Natural killer cell treated with Interleukin-12 subunit alpha and Interleukin-12 subunit beta and Interleukin-15 and Interleukin-18, amount 100 ng/mL, for 72 hours (primary cell): ENCODE measurements around the gene CDC6. TPM values are rescaled to one million over a fixed set of nuclear protein-coding genes. Genes with fewer than 3 reads are reported as not detected.

ENCODE experiments used
- ATAC-seq, 2 donors: fragments of 150-1000 bp; cut with Tn5 transposase in 1 of 2; sonication (Bioruptor Pico), chemical (Tn5 transposase) in 1 of 2; 2 replicates each; pipeline ENCODE4 v1.10.0; 2021
- DNase-seq: peaks from one replicate; pipeline ENCODE4 v3.0.0; 2022; ENCODE audit warnings: low spot score
- H3K27ac Mint-ChIP-seq, 2 donors: 1 replicate in 1 of 2; 2 replicates in 1 of 2; pipeline ENCODE4 v1.8.0; 2022; ENCODE audit warnings: mixed read lengths in 2 of 2, mild to moderate bottlenecking in 1 of 2, moderate library complexity in 1 of 2
- H3K27me3 Mint-ChIP-seq, 2 donors: 1 replicate in 1 of 2; 2 replicates in 1 of 2; pipeline ENCODE4 v1.8.0; 2022; ENCODE audit warnings: mixed read lengths in 2 of 2
- H3K36me3 Mint-ChIP-seq: one replicate; pipeline ENCODE4 v1.8.0; 2022; ENCODE audit warnings: mixed read lengths
- H3K4me1 Mint-ChIP-seq, 2 donors: 1 replicate in 1 of 2; 2 replicates in 1 of 2; pipeline ENCODE4 v1.8.0; 2022; ENCODE audit warnings: low read depth in 2 of 2, mixed read lengths in 2 of 2, mild to moderate bottlenecking in 1 of 2
- H3K4me3 Mint-ChIP-seq: one replicate; pipeline ENCODE4 v1.8.0; 2022; ENCODE audit warnings: mixed read lengths
- H3K9me3 Mint-ChIP-seq: 2 replicates; pipeline ENCODE4 v1.8.0; 2022; ENCODE audit warnings: mixed read lengths
- total RNA-seq, 2 donors: library from RNA; stranded (reverse); gene quantifications; one replicate each; pipeline ENCODE4 v1.2.3, GENCODE V29; 2022

Gene CDC6, protein sequence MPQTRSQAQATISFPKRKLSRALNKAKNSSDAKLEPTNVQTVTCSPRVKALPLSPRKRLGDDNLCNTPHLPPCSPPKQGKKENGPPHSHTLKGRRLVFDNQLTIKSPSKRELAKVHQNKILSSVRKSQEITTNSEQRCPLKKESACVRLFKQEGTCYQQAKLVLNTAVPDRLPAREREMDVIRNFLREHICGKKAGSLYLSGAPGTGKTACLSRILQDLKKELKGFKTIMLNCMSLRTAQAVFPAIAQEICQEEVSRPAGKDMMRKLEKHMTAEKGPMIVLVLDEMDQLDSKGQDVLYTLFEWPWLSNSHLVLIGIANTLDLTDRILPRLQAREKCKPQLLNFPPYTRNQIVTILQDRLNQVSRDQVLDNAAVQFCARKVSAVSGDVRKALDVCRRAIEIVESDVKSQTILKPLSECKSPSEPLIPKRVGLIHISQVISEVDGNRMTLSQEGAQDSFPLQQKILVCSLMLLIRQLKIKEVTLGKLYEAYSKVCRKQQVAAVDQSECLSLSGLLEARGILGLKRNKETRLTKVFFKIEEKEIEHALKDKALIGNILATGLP
- 100 to 1,000 TPM in 1 of 2 donors, 10 to 100 TPM in 1; 79.2 to 172 TPM for total RNA-seq

DNA sequence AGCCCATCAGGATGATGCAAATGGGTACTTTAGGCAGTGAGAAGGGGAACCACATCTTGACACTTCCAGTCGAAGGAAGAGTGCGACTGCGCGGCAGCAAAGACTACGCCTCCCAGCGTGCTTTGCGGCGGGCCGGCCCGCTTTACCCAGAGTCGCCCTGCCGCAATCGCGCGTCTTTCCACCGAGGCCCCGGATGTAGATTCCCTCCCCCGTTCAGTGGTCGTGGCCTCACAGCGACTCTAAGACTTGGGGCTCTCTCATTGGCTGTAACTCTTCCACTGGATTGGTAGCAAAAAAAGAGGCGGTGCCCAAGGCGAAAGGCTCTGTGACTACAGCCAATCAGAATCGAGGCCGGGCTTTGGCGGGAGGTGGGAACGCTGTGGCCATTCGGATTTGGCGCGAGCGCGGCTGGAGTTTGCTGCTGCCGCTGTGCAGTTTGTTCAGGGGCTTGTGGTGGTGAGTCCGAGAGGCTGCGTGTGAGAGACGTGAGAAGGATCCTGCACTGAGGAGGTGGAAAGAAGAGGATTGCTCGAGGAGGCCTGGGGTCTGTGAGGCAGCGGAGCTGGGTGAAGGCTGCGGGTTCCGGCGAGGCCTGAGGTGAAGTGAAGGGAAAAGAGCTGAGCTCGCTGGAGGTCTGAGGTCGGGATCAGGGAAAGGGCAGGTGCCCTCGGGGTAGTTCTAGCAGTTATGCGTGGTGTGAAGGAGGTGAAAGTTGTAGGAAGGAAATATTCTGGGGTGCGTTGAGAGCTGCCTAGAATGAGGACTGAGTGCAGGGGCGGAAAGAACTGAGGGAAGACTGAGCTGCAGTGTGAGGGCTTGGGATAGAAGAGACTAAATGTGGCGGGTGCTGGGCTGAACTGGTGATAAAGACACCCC, at the start of gene CDC6:
Gene CDC6, plus strand, starts transcription at position 386 of the 876 bp plus-strand sequence. CDS start 1,542 bp downstream, outside the sequence.
- Mint-ChIP-seq H3K4me3 (peak within 1 kb of the TSS; percentile 98), H3K9me3 (no peaks in the 10 kb centered on the region), H3K27me3 (no peaks in the 10 kb centered on the region), H3K36me3 (peaks cover 19% of the 10 kb centered on the region), H3K4me1 (peaks cover 39% of the 10 kb centered on the region in 2 donors), H3K27ac (peak within 1 kb of the TSS; percentile 87 to 91)
- peak; percentile 99 for DNase-seq
- ATAC-seq, result peak; percentile 96 to 97

DNA sequence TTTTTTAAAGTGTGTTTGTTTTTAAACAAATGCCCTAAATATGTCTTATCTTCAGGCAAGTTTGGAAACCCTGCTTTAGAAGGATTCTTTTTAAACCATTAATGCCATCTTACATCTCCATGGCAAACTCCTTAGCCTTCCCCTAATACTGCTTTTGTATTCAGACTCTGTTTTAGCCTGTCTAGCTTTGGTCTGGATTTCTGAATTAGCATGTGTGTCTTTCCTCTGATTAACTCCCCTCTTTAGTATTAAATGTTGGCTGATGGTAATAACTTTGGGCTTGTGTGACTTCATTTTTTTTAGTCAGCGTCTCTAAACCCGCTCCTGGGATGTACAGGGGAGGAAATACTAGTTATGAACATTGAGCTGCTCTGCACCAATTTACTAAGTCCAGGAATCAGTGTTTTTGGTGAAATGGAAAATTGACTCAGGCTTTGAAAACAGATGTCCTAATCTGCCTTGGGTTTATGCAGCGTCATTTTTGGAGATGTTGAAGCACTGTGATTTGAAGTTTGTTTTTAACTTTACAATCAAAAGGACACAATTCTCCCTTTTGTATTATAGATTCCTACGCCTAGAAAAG, 46.3 kb upstream of the CDC6 start:
- ATAC-seq, result no peak
- Mint-ChIP-seq H3K27ac (peak overlapping the region; percentile 8 to 33), H3K9me3 (no peaks in the 10 kb centered on the region), H3K4me3 (no peak overlapping the region), H3K4me1 (peaks cover 17 to 31% of the 10 kb centered on the region in 2 donors), H3K36me3 (no peaks in the 10 kb centered on the region), H3K27me3 (no peaks in the 10 kb centered on the region)
- DNase-seq, result no peak

DNA sequence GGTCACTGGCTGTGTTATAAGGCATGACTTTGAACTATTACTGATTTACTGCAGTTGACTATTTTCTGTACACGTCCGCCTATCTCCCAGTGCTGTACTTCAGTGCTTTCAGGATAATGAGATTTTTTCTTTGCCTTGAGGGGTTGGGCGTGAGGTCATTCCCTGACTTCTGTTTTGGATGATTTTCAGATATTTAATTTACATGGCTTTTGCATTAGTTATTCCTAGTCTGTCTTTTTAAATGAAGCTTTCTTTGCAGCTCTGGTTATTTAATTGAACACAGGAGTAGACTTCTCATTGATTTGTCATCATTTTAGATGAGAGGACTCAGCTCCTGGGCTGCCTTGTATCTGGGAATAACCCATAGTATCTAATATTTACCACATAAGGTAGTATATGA, 44.9 kb upstream of the CDC6 start:
- Mint-ChIP-seq H3K4me3 (no peak overlapping the region), H3K4me1 (peaks cover 17 to 32% of the 10 kb centered on the region in 2 donors), H3K9me3 (no peaks in the 10 kb centered on the region), H3K27me3 (no peaks in the 10 kb centered on the region), H3K36me3 (no peaks in the 10 kb centered on the region), H3K27ac (peak overlapping the region in 1 of 2 donors; percentile 36)
- DNase-seq (no peak), ATAC-seq (no peak)

GRCh38 chr17:40243761-40244160, 43.9 kb upstream of the CDC6 start:
- peaks cover 17 to 35% of the 10 kb centered on the region in 2 donors for H3K4me1 Mint-ChIP-seq
- H3K36me3 Mint-ChIP-seq, result no peaks in the 10 kb centered on the region
- no peak overlapping the region for H3K27ac Mint-ChIP-seq

GRCh38 chr17:40244255-40244654, 43.4 kb upstream of the CDC6 start:
- Mint-ChIP-seq H3K4me3 (no peak overlapping the region), H3K36me3 (no peaks in the 10 kb centered on the region), H3K4me1 (peaks cover 22 to 40% of the 10 kb centered on the region in 2 donors), H3K27me3 (no peaks in the 10 kb centered on the region), H3K9me3 (no peaks in the 10 kb centered on the region), H3K27ac (no peak overlapping the region)
- ATAC-seq (no peak), DNase-seq (no peak)

More at GRCh38 chr17:40243761-40244160, 43.9 kb upstream of the CDC6 start:
- no peak for ATAC-seq
- no peaks in the 10 kb centered on the region for H3K9me3 Mint-ChIP-seq
- H3K27me3 Mint-ChIP-seq, result no peaks in the 10 kb centered on the region
- H3K4me3 Mint-ChIP-seq, result no peak overlapping the region
- no peak for DNase-seq

- Mint-ChIP-seq H3K36me3 (no peaks in the 10 kb centered on the region), H3K27me3 (no peaks in the 10 kb centered on the region), H3K4me3 (no peak overlapping the region), H3K27ac (no peak overlapping the region), H3K9me3 (no peaks in the 10 kb centered on the region), H3K4me1 (peaks cover 8 to 21% of the 10 kb centered on the region in 2 donors)
- no peak for ATAC-seq
- no peak for DNase-seq
Observed at GRCh38 chr17:40247926-40248495, 39.7 kb upstream of the CDC6 start.

DNA sequence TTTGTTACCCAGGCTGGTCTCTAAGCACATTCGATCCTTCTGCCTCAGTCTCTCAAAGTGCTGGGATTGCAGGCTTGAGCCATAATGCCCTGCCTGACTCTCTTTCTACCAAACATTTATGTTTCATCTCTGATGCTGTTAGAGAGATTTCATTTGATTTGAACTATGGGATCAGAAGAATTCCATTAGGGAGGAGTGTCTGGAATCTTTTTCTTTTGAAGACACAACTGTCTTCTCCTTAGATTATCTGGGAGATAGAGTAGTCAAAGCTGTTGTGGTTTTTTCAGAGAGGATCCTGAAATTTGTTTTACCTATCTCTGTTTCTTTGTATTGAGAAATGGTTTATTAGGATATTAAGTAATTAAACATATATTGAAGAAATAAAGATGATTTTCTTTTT, 39.2 kb upstream of the CDC6 start:
- no peak overlapping the region for H3K27ac Mint-ChIP-seq
- H3K36me3 Mint-ChIP-seq, result no peaks in the 10 kb centered on the region
- no peak for DNase-seq
- H3K4me3 Mint-ChIP-seq, result no peak overlapping the region
- H3K9me3 Mint-ChIP-seq, result no peaks in the 10 kb centered on the region
- no peak for ATAC-seq
- peaks cover 4 to 23% of the 10 kb centered on the region in 2 donors for H3K4me1 Mint-ChIP-seq
- no peaks in the 10 kb centered on the region for H3K27me3 Mint-ChIP-seq

DNA sequence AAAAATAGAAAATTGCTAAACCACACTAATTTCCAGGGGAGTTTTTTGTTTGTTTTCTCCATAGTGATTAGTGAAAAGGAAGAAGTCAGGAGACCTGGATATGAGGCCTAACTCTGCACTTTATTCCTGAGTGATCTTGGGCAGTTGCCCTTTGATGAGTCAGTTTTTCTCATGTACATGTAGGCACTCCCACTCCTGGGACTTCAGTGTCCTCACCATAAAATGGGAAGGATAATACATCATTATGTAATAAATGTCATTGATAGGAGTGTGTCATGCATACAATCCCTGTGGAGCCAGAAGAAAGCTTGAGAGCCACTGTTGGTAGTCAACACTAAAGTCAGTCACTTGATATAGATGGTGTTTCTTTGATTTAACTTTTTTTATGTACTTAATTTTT, 36.1 kb upstream of the CDC6 start:
- no peak for ATAC-seq
- peaks cover 4 to 16% of the 10 kb centered on the region in 2 donors for H3K4me1 Mint-ChIP-seq
- no peaks in the 10 kb centered on the region for H3K36me3 Mint-ChIP-seq
- no peaks in the 10 kb centered on the region for H3K9me3 Mint-ChIP-seq
- no peak for DNase-seq
- no peak overlapping the region for H3K27ac Mint-ChIP-seq
- H3K4me3 Mint-ChIP-seq, result no peak overlapping the region
- no peaks in the 10 kb centered on the region for H3K27me3 Mint-ChIP-seq

DNA sequence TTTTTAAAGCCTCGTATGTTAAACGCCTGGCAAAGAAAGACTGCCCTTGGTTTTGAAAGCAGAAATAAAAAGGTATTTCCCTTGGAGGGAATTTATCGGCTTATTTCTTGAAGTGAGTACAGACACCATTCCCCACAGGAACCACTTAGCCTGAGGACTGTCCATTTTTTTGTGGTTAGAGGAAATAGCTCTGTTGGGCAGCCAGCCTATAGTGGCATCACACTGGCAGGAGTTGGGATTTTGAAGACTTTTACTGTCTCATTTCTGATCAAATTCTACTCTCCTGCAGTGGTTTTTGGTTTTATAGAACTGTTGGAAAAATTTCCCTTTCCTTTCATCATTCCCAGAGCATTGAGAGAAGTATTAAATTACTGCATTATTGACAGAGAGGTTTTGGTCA, 34.1 kb upstream of the CDC6 start:
- Mint-ChIP-seq H3K27me3 (no peaks in the 10 kb centered on the region), H3K36me3 (no peaks in the 10 kb centered on the region), H3K4me3 (no peak overlapping the region), H3K9me3 (no peaks in the 10 kb centered on the region), H3K4me1 (peaks cover 4 to 13% of the 10 kb centered on the region in 2 donors), H3K27ac (no peak overlapping the region)
- DNase-seq (no peak), ATAC-seq (no peak)

- no peak for ATAC-seq
- Mint-ChIP-seq H3K9me3 (no peaks in the 10 kb centered on the region), H3K4me3 (no peak overlapping the region), H3K4me1 (no peaks in the 10 kb centered on the region), H3K27me3 (no peaks in the 10 kb centered on the region), H3K27ac (no peak overlapping the region), H3K36me3 (peaks cover 6% of the 10 kb centered on the region)
- DNase-seq, result no peak
Observed at GRCh38 chr17:40259505-40259904, 28.2 kb upstream of the CDC6 start.

DNA sequence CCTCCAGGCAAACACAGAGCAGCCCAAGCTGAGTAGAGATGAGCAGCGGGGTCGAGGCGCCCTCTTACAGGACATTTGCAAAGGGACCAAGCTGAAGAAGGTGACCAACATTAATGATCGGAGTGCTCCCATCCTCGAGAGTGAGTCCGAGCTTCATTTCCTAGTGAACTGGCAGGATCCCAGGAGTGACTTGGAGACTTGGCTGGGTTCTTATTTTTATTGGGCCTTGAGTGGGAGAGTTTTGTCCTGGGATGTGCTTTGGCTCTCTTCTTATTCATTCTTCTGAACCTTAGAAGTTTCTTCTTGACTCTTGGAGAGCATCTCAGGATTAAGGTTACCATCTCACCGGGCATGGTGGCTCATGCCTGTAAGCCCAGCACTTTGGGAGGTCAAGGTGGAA, 27.2 kb upstream of the CDC6 start:
- H3K36me3 Mint-ChIP-seq, result peaks cover 6% of the 10 kb centered on the region
- ATAC-seq, result no peak
- DNase-seq, result no peak
- H3K27me3 Mint-ChIP-seq, result no peaks in the 10 kb centered on the region
- H3K4me1 Mint-ChIP-seq, result peaks cover 0 to 3% of the 10 kb centered on the region in 2 donors
- H3K27ac Mint-ChIP-seq, result no peak overlapping the region
- no peaks in the 10 kb centered on the region for H3K9me3 Mint-ChIP-seq
- H3K4me3 Mint-ChIP-seq, result no peak overlapping the region

- Mint-ChIP-seq H3K27ac (no peak overlapping the region), H3K27me3 (no peaks in the 10 kb centered on the region), H3K4me3 (no peak overlapping the region), H3K36me3 (peaks cover 6% of the 10 kb centered on the region), H3K9me3 (no peaks in the 10 kb centered on the region), H3K4me1 (peaks cover 0 to 3% of the 10 kb centered on the region in 2 donors)
- no peak for ATAC-seq
- no peak for DNase-seq
Observed at GRCh38 chr17:40264458-40265185, 23.1 kb upstream of the CDC6 start.

- no peak for DNase-seq
- ATAC-seq, result no peak
- peaks cover 6% of the 10 kb centered on the region for H3K36me3 Mint-ChIP-seq
- H3K27ac Mint-ChIP-seq, result no peak overlapping the region
- H3K27me3 Mint-ChIP-seq, result no peaks in the 10 kb centered on the region
- no peak overlapping the region for H3K4me3 Mint-ChIP-seq
- no peaks in the 10 kb centered on the region for H3K9me3 Mint-ChIP-seq
- peaks cover 0 to 3% of the 10 kb centered on the region in 2 donors for H3K4me1 Mint-ChIP-seq
Observed at GRCh38 chr17:40265337-40265736, 22.3 kb upstream of the CDC6 start.
